Motor neuron (in vitro differentiated cells): Measurements from ENCODE around the gene LARGE1. TPM values are rescaled to one million over a fixed set of nuclear protein-coding genes. Genes with fewer than 3 reads are reported as not detected.

ENCODE experiments used
- ATAC-seq, 8 experiments: fragments of 200-7000 bp; cut with Tn5 transposase; replicated peaks in 6 of 8; 2 replicates each; pipeline ENCODE4 v1.8.0; 2021; ENCODE audit warnings: mild to moderate bottlenecking in 8 of 8, moderate library complexity in 8 of 8
- H3K27ac ChIP-seq, 2 donors: fragments of 250-450 bp; sonication (Bioruptor Pico); 2 replicates each; pipeline ENCODE4 v1.9.0; 2021; ENCODE audit warnings: antibody characterized with exemption in 2 of 2, mild to moderate bottlenecking in 2 of 2, moderate library complexity in 1 of 2
- H3K4me1 ChIP-seq, 2 donors: fragments of 250-450 bp; sonication (Bioruptor Pico); replicated peaks in 1 of 2; 2 replicates each; pipeline ENCODE4 v1.6.1; 2021; ENCODE audit warnings: antibody characterized with exemption in 2 of 2, mild to moderate bottlenecking in 2 of 2, moderate library complexity in 1 of 2
- H3K4me3 ChIP-seq, 5 donors: fragments of 250-450 bp; sonication (Bioruptor Pico); 2 replicates each; pipeline ENCODE4 v1.9.0; 2021; ENCODE audit warnings: antibody characterized with exemption in 5 of 5, mild to moderate bottlenecking in 5 of 5, moderate library complexity in 4 of 5
- whole genome bisulfite sequencing, 10 experiments: fragments of 450-650 bp; shearing (Covaris generic); methylation state at CpG; one replicate each; pipeline ENCODE4 v1.0.0; 2022; 5-methylcytosine and 5-hydroxymethylcytosine counted together
- in situ Hi-C, 9 experiments: fragments of 400-800 bp; cut with MboI; loops; one replicate each; pipeline ENCODE4 v1.15.0; 2021; ENCODE audit warnings: low sequenced_read_pairs in 9 of 9, low pct_unique_long_range_greater_than_20kb in 2 of 9; ENCODE audit not compliant: unreplicated experiment in 9 of 9
- total RNA-seq, 8 experiments: library from RNA; unstranded; fragments of 300-600 nt; gene quantifications; 2 replicates each; pipeline versions ENCODE4 v1.2.3 to v1.2.4, GENCODE V29; 2022

Gene LARGE1
- 10 to 100 TPM in 5 of 8 experiments, 1 to 10 TPM in 3; 1.7 to 36.1 (median 20.6) TPM for total RNA-seq

DNA sequence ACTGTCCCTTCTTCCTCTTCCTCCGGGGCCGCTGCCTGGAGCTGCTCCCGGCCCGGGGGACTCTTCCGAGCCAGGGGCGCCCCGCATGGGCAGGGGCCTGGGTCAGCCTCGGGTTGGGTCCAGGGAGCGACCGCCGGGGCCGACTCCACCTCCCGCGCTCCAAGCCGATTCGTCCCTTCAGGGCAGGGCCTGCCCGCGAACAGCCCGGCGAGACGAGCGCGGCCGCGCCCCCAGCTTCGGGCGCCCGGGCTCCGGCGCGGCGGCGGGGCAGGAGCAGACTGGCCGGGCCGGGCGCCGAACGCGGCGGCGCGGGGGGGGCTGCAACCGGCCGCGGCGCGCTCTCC, at the start of gene LARGE1:
Gene LARGE1, minus strand, starts transcription at position 280 of the 344 bp plus-strand sequence.
- peak within 1 kb of the TSS; percentile 80 to 83 for H3K27ac ChIP-seq
- peak within 1 kb of the TSS; percentile 60 to 94 (median 66) for H3K4me3 ChIP-seq
- in situ Hi-C loops = loop anchor here in 4 of 9 experiments (25.0 kb wide), 2 partner anchors 383 to 408 kb away; no protein-coding TSS in a partner anchor
- WGBS, 10 experiments = 0% methylated on average over 2 of the region's 47 CpGs; no CpG with 5 or more reads in 9 of the 10 experiments
- ATAC-seq = peak; percentile 0 to 39 (median 4)
- peaks cover 25 to 34% of the 10 kb centered on the region in 2 donors for H3K4me1 ChIP-seq

DNA sequence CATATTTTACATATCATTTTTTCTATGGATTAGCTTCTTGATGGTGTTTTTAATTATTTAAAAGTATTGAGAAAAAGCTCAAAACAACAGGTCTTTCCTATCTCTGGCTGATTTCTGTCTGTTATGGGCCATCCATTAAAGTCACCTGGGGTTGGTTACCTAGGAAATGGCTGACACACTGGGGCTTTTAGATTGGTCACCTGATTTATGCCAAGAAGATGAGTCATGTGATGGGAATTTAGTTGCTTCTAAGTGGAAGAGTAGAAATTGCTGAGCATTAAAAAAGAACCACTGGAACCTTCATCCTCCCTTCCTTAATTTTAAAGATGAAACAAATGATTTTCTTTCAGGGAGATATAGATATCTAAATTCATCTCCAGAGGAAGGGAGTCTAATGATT, 48.8 kb upstream of the LARGE1 start:
- in situ Hi-C loops = no loop called here
- peaks cover 6 to 9% of the 10 kb centered on the region in 2 donors for H3K4me1 ChIP-seq
- no peak overlapping the region for H3K27ac ChIP-seq
- H3K4me3 ChIP-seq = no peak overlapping the region
- ATAC-seq = peak in 5 of 8 experiments; percentile 75 to 85 (median 81)

DNA sequence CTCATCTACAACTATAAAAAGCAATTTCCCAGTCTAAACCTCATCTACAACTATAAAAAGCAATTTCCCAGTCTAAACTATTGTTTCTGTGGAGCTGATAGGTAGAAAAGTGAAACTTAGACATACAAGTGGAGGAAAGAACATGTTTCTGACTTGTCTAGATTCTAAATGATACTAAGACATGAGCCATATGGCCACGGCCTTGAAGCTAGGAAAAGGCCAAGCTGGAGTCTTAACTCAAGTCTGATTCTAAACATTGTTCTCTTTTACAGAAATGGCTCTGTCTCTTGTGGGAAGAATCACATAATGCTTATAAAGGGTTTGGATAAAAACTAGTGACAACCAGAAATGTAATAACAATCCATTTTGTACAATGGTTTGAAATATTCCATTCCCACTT, 43.8 kb upstream of the LARGE1 start:
- no peak overlapping the region for H3K4me3 ChIP-seq
- peaks cover 2 to 6% of the 10 kb centered on the region in 2 donors for H3K4me1 ChIP-seq
- no peak overlapping the region for H3K27ac ChIP-seq
- ATAC-seq = no peak
- in situ Hi-C loops = no loop called here
- 0 to 100% (median 88%) methylated on average over 1 of the region's 1 CpG; no CpG with 5 or more reads in 3 of the 10 experiments for WGBS, 10 experiments

DNA sequence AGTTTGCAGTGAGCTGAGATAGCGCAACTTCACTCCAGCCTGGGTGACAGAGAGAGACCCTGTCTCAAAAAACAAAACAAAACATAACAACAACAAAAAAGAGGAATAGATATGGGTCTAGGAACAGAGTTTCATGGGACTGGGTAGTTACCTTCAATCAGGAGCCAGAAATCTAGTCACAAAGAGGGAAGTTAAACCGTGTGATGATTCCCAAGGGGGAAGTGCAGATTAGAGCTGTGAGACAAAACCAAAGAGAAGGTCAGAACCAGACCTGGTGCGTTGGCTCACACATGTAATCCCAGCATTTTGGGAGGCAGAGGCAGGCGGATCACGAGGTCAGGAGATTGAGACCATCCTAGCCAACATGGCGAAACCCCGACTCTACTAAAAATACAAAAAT, 42.1 kb upstream of the LARGE1 start:
- no peak for ATAC-seq
- Histone ChIP-seq H3K4me3 (no peak overlapping the region), H3K4me1 (no peaks in the 10 kb centered on the region), H3K27ac (no peak overlapping the region)
- 31 to 100% (median 89%) methylated on average over 1 to 7 of the region's 7 CpGs; no CpG with 5 or more reads in 2 of the 10 experiments for WGBS, 10 experiments
- in situ Hi-C loops = no loop called here

DNA sequence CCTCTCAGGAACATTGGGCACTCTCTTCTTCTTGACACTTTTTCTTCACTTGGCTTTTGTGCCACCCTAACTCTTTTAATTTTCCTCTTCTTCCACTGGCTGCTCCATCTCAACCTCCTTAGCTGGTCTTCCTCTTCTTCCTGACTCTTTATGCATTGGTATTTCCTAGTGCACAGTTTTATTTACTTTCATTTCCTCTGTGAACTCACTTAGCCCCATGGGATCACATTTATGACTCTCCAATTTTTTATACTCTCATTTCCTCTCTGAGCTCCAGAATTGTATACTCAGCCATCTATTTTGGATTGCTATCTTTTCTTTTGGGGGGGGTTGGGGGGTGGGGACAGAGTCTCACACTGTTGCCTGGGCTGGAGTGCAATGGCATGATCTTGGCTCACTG, 38.5 kb upstream of the LARGE1 start:
- no peak for ATAC-seq
- H3K4me1 ChIP-seq = no peaks in the 10 kb centered on the region
- in situ Hi-C loops = no loop called here
- no peak overlapping the region for H3K27ac ChIP-seq
- H3K4me3 ChIP-seq = no peak overlapping the region

DNA sequence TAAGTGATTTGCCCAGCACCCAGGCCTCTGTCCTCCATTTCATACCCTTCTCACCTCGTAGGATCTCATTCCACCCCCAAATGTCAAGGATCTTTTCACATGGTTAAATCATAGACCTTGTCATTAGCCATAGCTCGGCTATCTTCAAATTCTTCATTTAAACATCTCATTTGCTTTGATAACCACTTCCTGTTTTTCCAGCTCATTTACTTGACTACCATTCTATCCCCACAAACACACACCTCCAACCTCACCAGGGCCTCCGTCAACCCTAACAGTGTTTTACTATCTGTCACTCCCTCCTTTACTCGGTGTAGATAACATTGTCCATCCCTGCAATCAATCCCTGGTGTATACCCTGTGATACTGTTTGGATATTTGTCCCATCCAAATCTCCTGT, 36.8 kb upstream of the LARGE1 start:
- whole genome bisulfite sequencing, 10 experiments = 0 to 100% (median 50%) methylated on average over 1 to 4 of the region's 4 CpGs; no CpG with 5 or more reads in 1 of the 10 experiments
- Histone ChIP-seq H3K4me3 (no peak overlapping the region), H3K27ac (no peak overlapping the region), H3K4me1 (peaks cover 0 to 3% of the 10 kb centered on the region in 2 donors)
- in situ Hi-C loops = no loop called here
- no peak for ATAC-seq

DNA sequence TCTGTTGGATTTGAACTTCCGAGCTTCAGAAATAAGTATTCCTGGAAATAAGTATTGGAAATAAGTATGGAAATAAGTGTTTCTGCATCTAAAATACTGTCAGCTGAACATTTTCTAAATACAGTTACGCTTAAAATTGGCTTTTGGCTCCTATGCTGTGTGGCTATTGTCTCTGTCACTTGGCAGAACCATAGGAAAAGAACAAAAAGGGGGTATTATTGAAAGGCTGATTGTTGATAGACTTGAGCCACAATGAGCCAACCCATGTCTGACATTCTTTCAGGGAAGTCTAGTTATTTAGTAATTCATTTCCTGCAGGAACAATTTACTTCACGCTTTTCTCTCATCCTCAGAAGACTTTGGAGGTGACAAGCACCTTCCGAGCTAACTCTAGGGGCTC, 32.5 kb upstream of the LARGE1 start:
- no peak overlapping the region for H3K4me3 ChIP-seq
- WGBS, 10 experiments = 14 to 97% (median 66%) methylated on average over 1 to 4 of the region's 4 CpGs
- no peak for ATAC-seq
- no peak overlapping the region for H3K27ac ChIP-seq
- H3K4me1 ChIP-seq = peaks cover 0 to 3% of the 10 kb centered on the region in 2 donors
- in situ Hi-C loops = no loop called here

DNA sequence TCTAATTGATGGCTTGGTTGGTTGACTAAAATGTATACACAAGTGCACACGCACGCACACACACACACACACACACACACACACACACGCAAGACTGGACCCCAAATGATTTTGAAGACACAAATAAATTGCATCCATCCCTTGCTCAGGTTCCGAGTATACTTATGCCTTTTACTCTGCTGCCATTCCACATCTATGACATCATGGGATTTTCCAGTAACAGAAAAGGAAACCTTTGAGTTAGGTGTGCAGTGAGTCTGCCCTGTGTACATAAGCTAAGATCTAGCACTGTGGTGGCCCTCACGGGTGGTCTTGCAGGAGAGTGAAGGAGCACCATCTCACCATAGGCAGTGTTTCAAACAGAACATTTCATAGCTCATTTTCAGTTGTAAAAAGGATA, 20.5 kb upstream of the LARGE1 start:
- no peak overlapping the region for H3K4me3 ChIP-seq
- H3K4me1 ChIP-seq = no peaks in the 10 kb centered on the region
- no peak for ATAC-seq
- in situ Hi-C loops = loop anchor here in 2 of 9 experiments (25.0 kb wide), 2 partner anchors 628 to 1072 kb away; no protein-coding TSS in a partner anchor
- no peak overlapping the region for H3K27ac ChIP-seq
- WGBS, 10 experiments = 17 to 100% (median 78%) methylated on average over 1 to 3 of the region's 5 CpGs; no CpG with 5 or more reads in 1 of the 10 experiments

DNA sequence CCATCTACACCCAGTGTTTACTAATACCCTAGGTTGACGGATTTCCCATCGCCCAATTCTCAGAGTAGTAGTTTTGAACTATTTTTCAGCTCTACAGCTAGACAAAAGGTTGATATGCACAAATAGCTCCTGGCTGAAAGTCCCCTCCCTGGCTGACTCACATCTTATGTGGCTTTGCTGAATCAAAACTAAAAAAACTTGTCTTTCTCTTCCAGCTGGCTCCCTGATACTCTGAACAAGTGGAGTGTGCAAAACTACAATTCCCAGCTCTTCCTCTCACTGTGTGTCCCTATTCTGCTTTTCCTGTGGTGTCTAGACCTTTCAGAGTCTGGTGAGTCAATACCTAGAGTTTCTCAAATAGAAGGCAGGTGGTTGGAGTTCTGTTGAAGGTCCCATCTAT, 12.7 kb upstream of the LARGE1 start:
- no peak overlapping the region for H3K4me3 ChIP-seq
- no peak overlapping the region for H3K27ac ChIP-seq
- ATAC-seq = peak in 2 of 8 experiments; percentile 20 to 75
- WGBS, 10 experiments = 67 to 100% (median 83%) methylated on average over 2 of the region's 2 CpGs; no CpG with 5 or more reads in 3 of the 10 experiments
- H3K4me1 ChIP-seq = no peaks in the 10 kb centered on the region
- in situ Hi-C loops = loop anchor here in 2 of 9 experiments (25.0 kb wide), 2 partner anchors 621 to 1079 kb away; no protein-coding TSS in a partner anchor

DNA sequence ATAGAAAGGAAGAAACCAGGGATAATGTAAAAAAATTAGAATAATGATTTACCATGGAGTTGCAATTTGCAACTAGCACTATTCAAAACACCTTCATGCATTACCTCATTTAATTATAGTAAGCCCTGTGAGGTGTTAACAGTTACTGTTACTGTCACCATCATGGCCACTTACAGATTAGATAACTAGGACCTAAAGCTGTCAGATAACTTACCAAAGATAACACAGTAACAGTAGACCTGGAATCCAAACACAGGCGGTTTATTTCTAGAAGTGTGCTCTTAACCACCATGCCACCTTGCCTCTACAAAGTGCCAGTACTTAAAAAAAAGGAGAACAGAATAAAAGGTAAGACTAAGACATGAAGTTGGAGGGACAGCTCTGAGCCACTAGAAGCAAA, 11.1 kb upstream of the LARGE1 start:
- WGBS, 10 experiments = 50 to 100% (median 94%) methylated on average over 1 of the region's 1 CpG; no CpG with 5 or more reads in 4 of the 10 experiments
- in situ Hi-C loops = loop anchor here in 2 of 9 experiments (25.0 kb wide), 2 partner anchors 619 to 1081 kb away; no protein-coding TSS in a partner anchor
- no peak overlapping the region for H3K27ac ChIP-seq

DNA sequence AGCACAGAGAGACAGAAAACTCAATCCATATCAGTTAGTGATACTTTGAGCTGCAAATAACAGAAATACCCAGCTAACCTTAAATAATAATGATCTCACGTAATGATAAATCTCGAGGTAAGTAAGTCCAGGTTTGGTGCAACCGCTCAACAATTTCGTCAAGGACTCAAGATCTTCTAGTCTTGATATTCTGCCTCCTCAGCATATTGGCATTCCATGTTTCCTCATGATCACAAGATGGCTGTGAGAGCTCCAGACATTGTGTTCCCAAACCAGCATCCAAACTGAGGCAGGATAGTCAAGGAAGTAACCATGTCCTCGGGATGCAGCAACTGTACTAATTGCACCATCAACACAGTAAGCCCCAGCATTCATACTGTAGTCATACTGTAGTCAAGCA, 7.5 kb upstream of the LARGE1 start:
- H3K4me1 ChIP-seq = peaks cover 4 to 9% of the 10 kb centered on the region in 2 donors
- ATAC-seq = no peak
- H3K27ac ChIP-seq = no peak overlapping the region
- H3K4me3 ChIP-seq = no peak overlapping the region
- in situ Hi-C loops = loop anchor here in 2 of 9 experiments (25.0 kb wide), 2 partner anchors 615 to 1085 kb away; no protein-coding TSS in a partner anchor
- 50 to 89% (median 75%) methylated on average over 1 to 5 of the region's 5 CpGs; no CpG with 5 or more reads in 2 of the 10 experiments for WGBS, 10 experiments

More for the DNA sequence above, 11.1 kb upstream of the LARGE1 start:
- H3K4me3 ChIP-seq = no peak overlapping the region
- no peaks in the 10 kb centered on the region for H3K4me1 ChIP-seq
- ATAC-seq = no peak

DNA sequence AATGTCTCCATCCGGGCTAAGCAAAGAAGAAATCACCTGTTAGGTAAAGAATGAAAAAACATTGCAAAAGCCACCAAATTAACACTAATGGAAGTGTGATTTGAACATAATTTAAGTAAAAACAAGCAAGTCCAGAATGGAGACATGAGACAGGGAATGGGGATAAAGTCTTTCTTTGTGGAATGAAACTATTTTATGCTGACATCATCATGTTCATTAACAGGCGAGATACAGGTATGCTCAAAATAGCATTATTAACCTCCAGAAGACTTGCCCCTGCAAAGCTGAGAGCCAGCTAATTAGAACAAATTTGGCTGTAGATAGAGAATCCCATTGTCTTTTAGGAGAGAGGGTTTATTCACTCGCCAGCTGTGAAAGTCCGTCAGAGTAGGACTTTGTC, 4.9 kb upstream of the LARGE1 start:
- no peak overlapping the region for H3K27ac ChIP-seq
- ATAC-seq = no peak
- no peak overlapping the region for H3K4me3 ChIP-seq
- in situ Hi-C loops = loop anchor here in 2 of 9 experiments (25.0 kb wide), 2 partner anchors 613 to 1087 kb away; no protein-coding TSS in a partner anchor
- 40 to 100% (median 77%) methylated on average over 1 to 4 of the region's 4 CpGs for WGBS, 10 experiments
- H3K4me1 ChIP-seq = peaks cover 4 to 9% of the 10 kb centered on the region in 2 donors

DNA sequence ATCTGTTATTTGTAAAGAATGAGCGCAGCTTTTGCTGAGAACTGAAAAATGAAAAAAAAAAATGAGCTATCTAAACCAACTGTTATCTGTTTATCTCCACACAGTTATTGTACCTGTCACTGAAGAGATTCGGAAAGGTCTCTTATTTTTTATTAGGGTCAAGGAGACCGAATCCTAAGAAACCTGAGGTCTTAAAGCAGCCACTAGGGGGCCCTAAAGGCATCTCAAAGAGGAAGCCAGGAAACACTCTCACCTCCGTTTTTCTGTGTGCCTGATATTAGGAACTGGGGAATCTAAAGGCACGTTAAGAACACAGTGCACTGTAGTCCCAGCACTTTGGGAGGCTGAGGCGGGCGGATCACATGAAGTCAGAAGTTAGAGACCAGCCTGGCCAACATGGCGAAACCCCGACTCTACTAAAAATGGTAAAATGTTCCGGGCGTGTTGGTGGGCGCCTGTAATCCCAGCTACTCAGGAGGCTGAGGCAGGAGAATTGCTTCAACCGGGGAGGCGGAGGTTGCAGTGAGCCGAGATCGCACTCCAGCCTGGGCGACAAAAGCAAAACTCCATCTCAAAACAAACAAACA, 3.5 kb upstream of the LARGE1 start:
- H3K4me1 ChIP-seq = peaks cover 4 to 9% of the 10 kb centered on the region in 2 donors
- WGBS, 10 experiments = 0 to 100% (median 29%) methylated on average over 1 to 16 of the region's 17 CpGs
- H3K27ac ChIP-seq = no peak overlapping the region
- in situ Hi-C loops = loop anchor here in 4 of 9 experiments (25.0 kb wide), 2 partner anchors 386 to 411 kb away; no protein-coding TSS in a partner anchor
- peak overlapping the region in 1 of 5 donors; percentile 60 for H3K4me3 ChIP-seq
- ATAC-seq = no peak
